T-helper 9 cell (primary cell): Measurements from ENCODE around the gene PIR.

Source experiments
- DNase-seq: peaks from one replicate; pipeline ENCODE4 v3.0.0-alpha.2; 2020
- total RNA-seq, 2 donors: gene quantifications; one replicate each; lab custom pipeline; 2026; lab: John Stamatoyannopoulos, UW

Gene PIR
- total RNA-seq: 0 to 0.14 reads per million in 2 donors

GRCh38 chrX:15493118-15493962 lies at the start of gene PIR:
TSS of gene PIR (minus strand) at chrX:15493333. CDS start at chrX:15491257, 2,076 bp downstream.
- peak; percentile 1 for DNase-seq

- no peak for DNase-seq
Observed at GRCh38 chrX:15530318-15530717, 37.2 kb upstream of the PIR start.

- DNase-seq: no peak
Observed at GRCh38 chrX:15529165-15529564, 36.0 kb upstream of the PIR start.

- no peak for DNase-seq
Observed at GRCh38 chrX:15525664-15526416, 32.7 kb upstream of the PIR start.

GRCh38 chrX:15524417-15524816 lies 31.3 kb upstream of the PIR start:
- DNase-seq: no peak

GRCh38 chrX:15523088-15523487 lies 30.0 kb upstream of the PIR start:
- DNase-seq: no peak

- DNase-seq: no peak
Observed at GRCh38 chrX:15522464-15522863, 29.3 kb upstream of the PIR start.

GRCh38 chrX:15515931-15516330 lies 22.8 kb upstream of the PIR start:
- no peak for DNase-seq

- DNase-seq: no peak
Observed at GRCh38 chrX:15514279-15514678, 21.1 kb upstream of the PIR start.

GRCh38 chrX:15512401-15512965 lies 19.4 kb upstream of the PIR start:
- no peak for DNase-seq

- DNase-seq: no peak
Observed at GRCh38 chrX:15511563-15511962, 18.4 kb upstream of the PIR start.

- no peak for DNase-seq
Observed at GRCh38 chrX:15509845-15510244, 16.7 kb upstream of the PIR start.

- no peak for DNase-seq
Observed at GRCh38 chrX:15507005-15507404, 13.9 kb upstream of the PIR start.

GRCh38 chrX:15505101-15505500 lies 12.0 kb upstream of the PIR start:
- no peak for DNase-seq

- DNase-seq: no peak
Observed at GRCh38 chrX:15504661-15505060, 11.5 kb upstream of the PIR start.

- DNase-seq: no peak
Observed at GRCh38 chrX:15501506-15501905, 8.4 kb upstream of the PIR start.

GRCh38 chrX:15500497-15500966 lies 7.4 kb upstream of the PIR start, which contains the start of gene BMX:
TSS of gene BMX (plus strand) at chrX:15500807. CDS start at chrX:15508354, 7,547 bp downstream.
- no peak for DNase-seq

- no peak for DNase-seq
Observed at GRCh38 chrX:15499976-15500375, 6.8 kb upstream of the PIR start.

GRCh38 chrX:15498741-15499140 lies 5.6 kb upstream of the PIR start:
- DNase-seq: no peak

- peak; percentile 28 for DNase-seq
Observed at GRCh38 chrX:15497865-15498264, 4.7 kb upstream of the PIR start.

GRCh38 chrX:15496824-15497223 lies 3.7 kb upstream of the PIR start:
- DNase-seq: no peak

- no peak for DNase-seq
Observed at GRCh38 chrX:15495801-15496200, 2.7 kb upstream of the PIR start.

- no peak for DNase-seq
Observed at GRCh38 chrX:15492469-15492868, 664 bp downstream of the PIR start.
